CD14-positive monocyte (primary cell): ENCODE data around the gene KEL. TPM values are rescaled to one million over a fixed set of nuclear protein-coding genes. Genes with fewer than 3 reads are reported as not detected.
A peak's percentile ranks its signal among the peaks of the same experiment; 100 is the strongest.

Source experiments
- DNase-seq, 3 donors: peaks; one replicate each; pipeline ENCODE4 v3.0.0-alpha.2; 2011 to 2022
- H2AFZ ChIP-seq: 2 replicates; pipeline ENCODE4 v1.6.0; 2012; ENCODE audit warnings: mild to moderate bottlenecking, low read depth, low read length, inconsistent platforms; ENCODE audit not compliant: insufficient read depth, poor library complexity, severe bottlenecking
- H3K27ac ChIP-seq, 2 donors: 1 replicate in 1 of 2; 2 replicates in 1 of 2; pipeline ENCODE4 v1.5.1; 2012 to 2013; ENCODE audit warnings: low read length in 2 of 2, control low read depth in 1 of 2, inconsistent platforms in 1 of 2, low read depth in 1 of 2, mild to moderate bottlenecking in 1 of 2
- H3K27me3 ChIP-seq, 2 donors: one replicate each; pipeline versions ENCODE4 v1.6.0 to v1.6.1; 2011 to 2013; ENCODE audit warnings: low read length in 2 of 2; ENCODE audit not compliant: control insufficient read depth in 2 of 2, insufficient read depth in 2 of 2
- H3K36me3 ChIP-seq, 2 donors: replicated peaks in 1 of 2; 1 replicate in 1 of 2; 2 replicates in 1 of 2; pipeline versions ENCODE4 v1.5.1 to v1.6.1; 2012 to 2013; ENCODE audit warnings: low read length in 2 of 2, control low read depth in 1 of 2, inconsistent platforms in 1 of 2, mild to moderate bottlenecking in 1 of 2; ENCODE audit not compliant: insufficient read depth in 2 of 2, control insufficient read depth in 1 of 2
- H3K4me1 ChIP-seq, 2 donors: 1 replicate in 1 of 2; 2 replicates in 1 of 2; pipeline versions ENCODE4 v1.5.1 to v1.6.1; 2012 to 2013; ENCODE audit warnings: low read length in 2 of 2, control low read depth in 1 of 2, inconsistent platforms in 1 of 2, mild to moderate bottlenecking in 1 of 2, moderate library complexity in 1 of 2; ENCODE audit not compliant: insufficient read depth in 2 of 2, control insufficient read depth in 1 of 2
- H3K4me2 ChIP-seq: replicated peaks from 2 replicates; pipeline ENCODE3; 2012; ENCODE audit warnings: low read length, moderate library complexity, mild to moderate bottlenecking; ENCODE audit not compliant: poor library complexity, severe bottlenecking; ENCODE audit errors: extremely low read depth
- H3K4me3 ChIP-seq, 3 experiments: fragments of 200-600 bp in 1 of 3; sonication (generic) in 1 of 3; replicated peaks in 1 of 3; 1 replicate in 2 of 3; 2 replicates in 1 of 3; pipeline ENCODE4 v1.5.1; 2011 to 2013; ENCODE audit warnings: low read length in 3 of 3, mild to moderate bottlenecking in 3 of 3, control low read depth in 2 of 3, low read depth in 2 of 3, inconsistent platforms in 1 of 3, moderate library complexity in 1 of 3
- H3K79me2 ChIP-seq: 2 replicates; pipeline ENCODE4 v1.6.0; 2012; ENCODE audit warnings: mild to moderate bottlenecking, control low read depth, inconsistent platforms, low read length, moderate library complexity; ENCODE audit not compliant: insufficient read depth
- H3K9ac ChIP-seq: 2 replicates; pipeline ENCODE4 v1.6.0; 2017; ENCODE audit warnings: low read length, mild to moderate bottlenecking; ENCODE audit not compliant: insufficient read depth, poor library complexity, severe bottlenecking
- H3K9me3 ChIP-seq, 2 donors: replicated peaks in 1 of 2; 1 replicate in 1 of 2; 2 replicates in 1 of 2; pipeline versions ENCODE4 v1.5.1 to v1.6.1; 2012 to 2013; ENCODE audit warnings: low read length in 2 of 2, control low read depth in 1 of 2; ENCODE audit not compliant: control insufficient read depth in 1 of 2, insufficient read depth in 1 of 2
- H4K20me1 ChIP-seq: 2 replicates; pipeline ENCODE4 v1.6.0; 2012; ENCODE audit warnings: mild to moderate bottlenecking, low read length, control low read depth, moderate library complexity; ENCODE audit not compliant: insufficient read depth
- H3K27ac Mint-ChIP-seq, 7 donors: one replicate each; pipeline ENCODE4 v1.8.0; 2020; ENCODE audit warnings: mild to moderate bottlenecking in 7 of 7, mixed read lengths in 7 of 7, moderate library complexity in 6 of 7, inconsistent platforms in 2 of 7
- H3K27me3 Mint-ChIP-seq, 3 donors: one replicate each; pipeline ENCODE4 v1.8.0; 2021 to 2022; ENCODE audit warnings: low read depth in 3 of 3, mild to moderate bottlenecking in 3 of 3, mixed read lengths in 3 of 3, moderate library complexity in 3 of 3, inconsistent platforms in 1 of 3
- H3K36me3 Mint-ChIP-seq, 2 donors: one replicate each; pipeline ENCODE4 v1.8.0; 2020; ENCODE audit warnings: mixed read lengths in 2 of 2, inconsistent platforms in 1 of 2, mild to moderate bottlenecking in 1 of 2
- H3K4me1 Mint-ChIP-seq: one replicate; pipeline ENCODE4 v1.8.0; 2020; ENCODE audit warnings: mild to moderate bottlenecking, mixed read lengths
- H3K4me3 Mint-ChIP-seq, 2 donors: one replicate each; pipeline ENCODE4 v1.8.0; 2020; ENCODE audit warnings: mild to moderate bottlenecking in 2 of 2, mixed read lengths in 2 of 2, moderate library complexity in 1 of 2
- H3K9me3 Mint-ChIP-seq, 7 donors: one replicate each; pipeline ENCODE4 v1.8.0; 2020 to 2022; ENCODE audit warnings: mixed read lengths in 7 of 7, mild to moderate bottlenecking in 6 of 7, moderate library complexity in 6 of 7, inconsistent platforms in 2 of 7
- CTCF ChIP-seq: fragments of 200-600 bp; IDR thresholded peaks from one replicate; pipeline ENCODE4 v1.8.0; 2022; ENCODE audit warnings: antibody characterized with exemption, mild to moderate bottlenecking
- WGBS: methylation state at CpG from one replicate; pipeline ENCODE4 v1.1.5; 2013; ENCODE audit warnings: missing lambda C conversion rate; ENCODE audit not compliant: insufficient coverage; 5-methylcytosine and 5-hydroxymethylcytosine counted together
- intact Hi-C, 2 donors: fragments of 100-400 bp; cut with micrococcal nuclease; formaldehyde crosslinking; loops; one replicate each; pipeline versions ENCODE4 v1.15.0 to v1.15.1; 2023
- polyA plus RNA-seq, 3 donors: library from polyadenylated mRNA; depleted of rRNA in 1 of 3; unstranded in 2 of 3; stranded (reverse) in 1 of 3; fragments of 300-500 nt in 2 of 3; fragments of >200 nt in 1 of 3; fragmentation: Illumina TruSeq in 2 of 3; gene quantifications; 1 replicate in 2 of 3; 2 replicates in 1 of 3; pipeline ENCODE4 v1.2.3, GENCODE V29; 2012 to 2021

The KEL gene
- polyA plus RNA-seq, 3 donors, result 2.5 TPM; not detected in 2

- H3K27ac Mint-ChIP-seq, result no peak overlapping the region
Measured at GRCh38 chr7:142933092-142933475, 29.1 kb downstream of the KEL start.

GRCh38 chr7:142932386-142933091, 29.6 kb downstream of the KEL start:
- H4K20me1 ChIP-seq, result no peaks in the 10 kb centered on the region
- DNase-seq, result no peak
- peaks cover 14 to 37% (median 27%) of the 10 kb centered on the region in 7 donors for H3K9me3 Mint-ChIP-seq
- H3K9ac ChIP-seq, result no peak overlapping the region
- no peak for TF ChIP-seq CTCF
- no peak overlapping the region for H3K27ac ChIP-seq
- no peak overlapping the region for H2AFZ ChIP-seq
- peak overlapping the region in 1 of 7 donors; percentile 41 for H3K27ac Mint-ChIP-seq
- H3K4me1 ChIP-seq, result peaks cover 14 to 15% of the 10 kb centered on the region in 2 donors
- H3K4me2 ChIP-seq, result no peak overlapping the region
- no peaks in the 10 kb centered on the region for H3K79me2 ChIP-seq
- 82% methylated on average over 5 of the region's 5 CpGs for WGBS
- intact Hi-C loops, result no loop called here
- H3K36me3 Mint-ChIP-seq, result peaks cover 2 to 7% of the 10 kb centered on the region in 2 donors
- H3K36me3 ChIP-seq, result no peaks in the 10 kb centered on the region
- H3K27me3 Mint-ChIP-seq, result peaks cover 1 to 9% (median 3%) of the 10 kb centered on the region in 3 donors
- no peak overlapping the region for H3K4me3 Mint-ChIP-seq
- H3K4me3 ChIP-seq, result no peak overlapping the region
- peaks cover 12% of the 10 kb centered on the region for H3K4me1 Mint-ChIP-seq
- H3K9me3 ChIP-seq, result peaks cover 10 to 23% of the 10 kb centered on the region in 2 donors
- no peaks in the 10 kb centered on the region for H3K27me3 ChIP-seq

More at GRCh38 chr7:142933092-142933475, 29.1 kb downstream of the KEL start:
- Mint-ChIP-seq H3K4me3 (no peak overlapping the region), H3K27me3 (peaks cover 1 to 11% (median 3%) of the 10 kb centered on the region in 3 donors), H3K4me1 (peaks cover 7% of the 10 kb centered on the region), H3K9me3 (peaks cover 9 to 32% (median 22%) of the 10 kb centered on the region in 7 donors), H3K36me3 (peaks cover 0 to 2% of the 10 kb centered on the region in 2 donors)
- H3K4me2 ChIP-seq, result no peak overlapping the region
- no peak overlapping the region for H3K4me3 ChIP-seq
- no peaks in the 10 kb centered on the region for H4K20me1 ChIP-seq
- H2AFZ ChIP-seq, result no peak overlapping the region
- H3K79me2 ChIP-seq, result no peaks in the 10 kb centered on the region
- intact Hi-C loops, result no loop called here
- no peak for TF ChIP-seq CTCF
- no peak overlapping the region for H3K27ac ChIP-seq
- DNase-seq, result no peak
- H3K9ac ChIP-seq, result no peak overlapping the region
- 89% methylated on average over 6 of the region's 7 CpGs for WGBS
- peaks cover 9% of the 10 kb centered on the region in 2 donors for H3K4me1 ChIP-seq
- H3K36me3 ChIP-seq, result no peaks in the 10 kb centered on the region
- no peaks in the 10 kb centered on the region for H3K27me3 ChIP-seq
- H3K9me3 ChIP-seq, result peaks cover 10 to 17% of the 10 kb centered on the region in 2 donors
